H9 (cell line): ENCODE measurements around the gene PGF. TPM values are rescaled to one million over a fixed set of nuclear protein-coding genes. Genes with fewer than 3 reads are reported as not detected.

Experiments used
- DNase-seq: peaks from one replicate; pipeline ENCODE4 v3.0.0-alpha.2; 2017
- H2AFZ ChIP-seq: one replicate; pipeline ENCODE4 v1.6.1; 2013; ENCODE audit warnings: mild to moderate bottlenecking, low read length, control low read depth, moderate library complexity
- H2AK5ac ChIP-seq: 2 replicates; pipeline ENCODE4 v1.6.1; 2013; ENCODE audit warnings: low read length, control low read depth, mixed read lengths; ENCODE audit not compliant: insufficient read length
- H2BK120ac ChIP-seq: one replicate; pipeline ENCODE4 v1.6.1; 2013; ENCODE audit warnings: low read depth, mild to moderate bottlenecking, low read length, control low read depth, inconsistent platforms; ENCODE audit not compliant: poor library complexity, severe bottlenecking
- H2BK12ac ChIP-seq: 2 replicates; pipeline ENCODE4 v1.6.1; 2013; ENCODE audit warnings: low read length, control low read depth, mixed read lengths, low read depth; ENCODE audit not compliant: insufficient read length
- H2BK15ac ChIP-seq: 2 replicates; pipeline ENCODE4 v1.6.1; 2013; ENCODE audit warnings: low read depth, low read length, control low read depth
- H2BK20ac ChIP-seq: one replicate; pipeline ENCODE4 v1.6.1; 2013; ENCODE audit warnings: low read depth, mild to moderate bottlenecking, low read length, control low read depth, inconsistent platforms; ENCODE audit not compliant: poor library complexity, severe bottlenecking
- H2BK5ac ChIP-seq: 2 replicates; pipeline ENCODE4 v1.6.1; 2013; ENCODE audit warnings: low read length, control low read depth, mixed read lengths; ENCODE audit not compliant: insufficient read length
- H3K14ac ChIP-seq: 2 replicates; pipeline ENCODE4 v1.6.1; 2013; ENCODE audit warnings: low read length, control low read depth; ENCODE audit not compliant: insufficient read depth
- H3K18ac ChIP-seq: 2 replicates; pipeline ENCODE4 v1.6.1; 2013; ENCODE audit warnings: low read depth, mild to moderate bottlenecking, mixed read lengths, low read length, control low read depth; ENCODE audit not compliant: insufficient read length
- H3K23ac ChIP-seq: 2 replicates; pipeline ENCODE4 v1.6.1; 2013; ENCODE audit warnings: low read length, control low read depth, mixed read lengths, low read depth; ENCODE audit not compliant: insufficient read length
- H3K23me2 ChIP-seq: 2 replicates; pipeline ENCODE4 v1.6.1; 2013; ENCODE audit warnings: low read depth, mild to moderate bottlenecking, mixed read lengths, low read length, control low read depth; ENCODE audit not compliant: insufficient read length, poor library complexity, severe bottlenecking
- H3K27ac ChIP-seq: 2 replicates; pipeline ENCODE4 v1.5.1; 2013; ENCODE audit warnings: low read length, control low read depth, mixed read lengths, low read depth; ENCODE audit not compliant: insufficient read length
- H3K27me3 ChIP-seq: 2 replicates; pipeline ENCODE4 v1.6.1; 2013; ENCODE audit warnings: low read length, control low read depth, inconsistent platforms; ENCODE audit not compliant: insufficient read depth
- H3K4ac ChIP-seq: 2 replicates; pipeline ENCODE4 v1.6.1; 2013; ENCODE audit warnings: low read depth, mild to moderate bottlenecking, control low read depth, inconsistent platforms, low read length, moderate library complexity
- H3K4me1 ChIP-seq: 2 replicates; pipeline ENCODE4 v1.6.1; 2013; ENCODE audit warnings: low read length, control low read depth, inconsistent platforms; ENCODE audit not compliant: insufficient read depth
- H3K4me2 ChIP-seq: 2 replicates; pipeline ENCODE4 v1.6.1; 2013; ENCODE audit warnings: low read length, control low read depth, mixed read lengths; ENCODE audit not compliant: insufficient read length, insufficient read depth
- H3K56ac ChIP-seq: 2 replicates; pipeline ENCODE4 v1.6.1; 2013; ENCODE audit warnings: low read depth, mild to moderate bottlenecking, mixed read lengths, low read length, control low read depth; ENCODE audit not compliant: insufficient read length
- H3K79me1 ChIP-seq: 2 replicates; pipeline ENCODE4 v1.6.1; 2013; ENCODE audit warnings: low read depth, mild to moderate bottlenecking, moderate library complexity, low read length, control low read depth, inconsistent platforms; ENCODE audit not compliant: insufficient read depth, poor library complexity, severe bottlenecking
- H3K79me2 ChIP-seq: 2 replicates; pipeline ENCODE4 v1.6.1; 2013; ENCODE audit warnings: low read length, control low read depth, inconsistent platforms; ENCODE audit not compliant: insufficient read depth
- H3K9ac ChIP-seq: 2 replicates; pipeline ENCODE4 v1.6.1; 2013; ENCODE audit warnings: low read length, control low read depth, mixed read lengths; ENCODE audit not compliant: insufficient read length; ENCODE audit errors: extremely low read depth
- H3K9me3 ChIP-seq: one replicate; pipeline ENCODE4 v1.6.1; 2013; ENCODE audit warnings: low read depth, low read length, inconsistent platforms; ENCODE audit not compliant: control insufficient read depth
- H3T11ph ChIP-seq: one replicate; pipeline ENCODE4 v1.6.1; 2013; ENCODE audit warnings: mild to moderate bottlenecking, low read length, control low read depth, inconsistent platforms
- H4K20me1 ChIP-seq: one replicate; pipeline ENCODE4 v1.6.1; 2013; ENCODE audit not compliant: control insufficient read depth, insufficient read length, insufficient read depth
- H4K5ac ChIP-seq: 2 replicates; pipeline ENCODE4 v1.6.1; 2013; ENCODE audit warnings: low read depth, mild to moderate bottlenecking, mixed read lengths, low read length, control low read depth; ENCODE audit not compliant: insufficient read length
- H4K8ac ChIP-seq: replicated peaks from 2 replicates; pipeline ENCODE4 v1.6.1; 2013; ENCODE audit warnings: low read length, control low read depth, mixed read lengths, low read depth; ENCODE audit not compliant: insufficient read length
- H4K91ac ChIP-seq: 2 replicates; pipeline ENCODE4 v1.6.1; 2013; ENCODE audit warnings: low read depth, mild to moderate bottlenecking, moderate library complexity, mixed read lengths, low read length, control low read depth; ENCODE audit not compliant: insufficient read length
- H3K27ac Mint-ChIP-seq, 3 experiments: 2 replicates in 2 of 3; 3 replicates in 1 of 3; pipeline ENCODE4 v1.8.0; 2020 to 2021; ENCODE audit warnings: mixed read lengths in 3 of 3, mild to moderate bottlenecking in 1 of 3, moderate library complexity in 1 of 3
- H3K27me3 Mint-ChIP-seq: 2 replicates; pipeline ENCODE4 v1.8.0; 2021; ENCODE audit warnings: low read depth, mild to moderate bottlenecking, moderate library complexity, mixed read lengths
- H3K36me3 Mint-ChIP-seq, 3 experiments: 2 replicates in 2 of 3; 3 replicates in 1 of 3; pipeline ENCODE4 v1.8.0; 2020 to 2021; ENCODE audit warnings: low read depth in 3 of 3, mixed read lengths in 3 of 3; ENCODE audit not compliant: insufficient read depth in 1 of 3
- H3K4me1 Mint-ChIP-seq, 2 experiments: 2 replicates each; pipeline ENCODE4 v1.8.0; 2020; ENCODE audit warnings: mixed read lengths in 2 of 2
- H3K4me3 Mint-ChIP-seq, 2 experiments: 2 replicates in 1 of 2; 3 replicates in 1 of 2; pipeline ENCODE4 v1.8.0; 2020 to 2021; ENCODE audit warnings: mild to moderate bottlenecking in 2 of 2, mixed read lengths in 2 of 2, moderate library complexity in 1 of 2
- H3K9me3 Mint-ChIP-seq, 2 experiments: 2 replicates in 1 of 2; 3 replicates in 1 of 2; pipeline ENCODE4 v1.8.0; 2020; ENCODE audit warnings: mild to moderate bottlenecking in 2 of 2, mixed read lengths in 2 of 2, moderate library complexity in 1 of 2
- CTCF ChIP-seq: fragments of 200-600 bp; sonication (generic); conservative IDR thresholded peaks from 3 replicates; pipeline ENCODE4 v1.8.0; 2021; ENCODE audit warnings: antibody characterized with exemption, mild to moderate bottlenecking
- WGBS: extraction: QIAGEN DNeasy Blood & Tissue Kit; methylation state at CpG from one replicate; pipeline ENCODE4 v1.1.7; 2013; ENCODE audit warnings: missing lambda C conversion rate, low lambda C conversion rate, mixed read lengths; ENCODE audit not compliant: insufficient read length; ENCODE audit errors: extremely low coverage; 5-methylcytosine and 5-hydroxymethylcytosine counted together
- total RNA-seq: library from RNA; stranded (reverse); gene quantifications from 2 replicates; pipeline ENCODE4 v1.2.1, GENCODE V29; 2021

Gene PGF
- total RNA-seq, 1 experiment from 2014 or later = 2.3 TPM

GRCh38 chr14:74963178-74963704 lies 7.8 kb upstream of the PGF start:
- Histone ChIP-seq H2BK5ac (no peak overlapping the region), H3K4me1 (no peaks in the 10 kb centered on the region)
- TF ChIP-seq CTCF = no peak

More at GRCh38 chr14:74963178-74963704, 7.8 kb upstream of the PGF start:
- Histone ChIP-seq H3K27ac (no peak overlapping the region), H2AK5ac (no peak overlapping the region), H2BK120ac (no peak overlapping the region), H4K91ac (no peak overlapping the region), H4K20me1 (no peaks in the 10 kb centered on the region), H3K9ac (no peak overlapping the region), H3T11ph (no peak overlapping the region), H2BK15ac (no peak overlapping the region), H3K79me1 (no peaks in the 10 kb centered on the region), H2BK12ac (no peak overlapping the region), H2BK20ac (no peak overlapping the region), H3K27me3 (no peaks in the 10 kb centered on the region), H4K8ac (no peak overlapping the region), H3K14ac (no peak overlapping the region), H3K18ac (no peak overlapping the region), H3K4me2 (no peak overlapping the region), H3K56ac (no peak overlapping the region), H2AFZ (no peak overlapping the region), H4K5ac (no peak overlapping the region), H3K4ac (no peak overlapping the region), H3K23ac (no peak overlapping the region), H3K9me3 (no peaks in the 10 kb centered on the region), H3K23me2 (no peaks in the 10 kb centered on the region), H3K79me2 (no peaks in the 10 kb centered on the region)
- no peaks in the 10 kb centered on the region; the same call in none of the 2 replicates for H3K27me3 Mint-ChIP-seq
- no peak for DNase-seq
- H3K36me3 Mint-ChIP-seq = no peaks in the 10 kb centered on the region
- no peak overlapping the region; a peak in 1 of 7 replicates for H3K27ac Mint-ChIP-seq
- no peak overlapping the region for H3K4me3 Mint-ChIP-seq
- no CpG with 5 or more reads among the region's 12 CpGs for WGBS
- peaks cover 6 to 11% of the 10 kb centered on the region in 2 experiments for H3K4me1 Mint-ChIP-seq
- no peaks in the 10 kb centered on the region for H3K9me3 Mint-ChIP-seq
